NCI-H1048 (cell line): ENCODE data around the gene MORN3.
"Not testable (repeated sequence)": the region's sequence is repeated elsewhere in the genome, so short reads cannot be mapped to it uniquely, and the experiment has no call there.

Source experiments
- DNase-seq: peaks from one replicate; lab custom pipeline; 2025; lab: John Stamatoyannopoulos, UW

Gene MORN3

GRCh38 chr12:121669521-121669900 is at the start of gene MORN3:
MORN3 (minus strand) TSS chr12:121669654; CDS start chr12:121669483, 171 bp downstream.
- DNase-seq, result no peak

- no peak for DNase-seq
Observed at GRCh38 chr12:121718653-121719239, 49.3 kb upstream of the MORN3 start.

GRCh38 chr12:121717041-121717699 is 47.7 kb upstream of the MORN3 start:
- no peak for DNase-seq

- no peak for DNase-seq
Observed at GRCh38 chr12:121715862-121716435, 46.5 kb upstream of the MORN3 start.

- DNase-seq, result not testable (repeated sequence)
Observed at GRCh38 chr12:121715055-121715454, 45.6 kb upstream of the MORN3 start.

GRCh38 chr12:121713793-121714192 is 44.3 kb upstream of the MORN3 start:
- DNase-seq, result no peak

- no peak for DNase-seq
Observed at GRCh38 chr12:121713257-121713777, 43.9 kb upstream of the MORN3 start.

GRCh38 chr12:121712461-121713256 is 43.2 kb upstream of the MORN3 start, which contains the start of gene TMEM120B:
TMEM120B (plus strand) TSS chr12:121712752; CDS start chr12:121712896, 144 bp downstream.
- no peak for DNase-seq

GRCh38 chr12:121712190-121712460 is 42.7 kb upstream of the MORN3 start:
- DNase-seq, result no peak

- no peak for DNase-seq
Observed at GRCh38 chr12:121711361-121712189, 42.1 kb upstream of the MORN3 start.

- no peak for DNase-seq
Observed at GRCh38 chr12:121709478-121709961, 40.1 kb upstream of the MORN3 start.

GRCh38 chr12:121709064-121709424 is 39.6 kb upstream of the MORN3 start:
- not testable (repeated sequence) for DNase-seq

GRCh38 chr12:121708313-121709063 is 39.0 kb upstream of the MORN3 start:
- DNase-seq, result no peak

GRCh38 chr12:121705514-121705913 is 36.1 kb upstream of the MORN3 start:
- no peak for DNase-seq

GRCh38 chr12:121702944-121703343 is 33.5 kb upstream of the MORN3 start:
- DNase-seq, result no peak

GRCh38 chr12:121701667-121702277 is 32.3 kb upstream of the MORN3 start:
- no peak for DNase-seq

- DNase-seq, result not testable (repeated sequence)
Observed at GRCh38 chr12:121697861-121698260, 28.4 kb upstream of the MORN3 start.

- peak; percentile 14 for DNase-seq
Observed at GRCh38 chr12:121697093-121697698, 27.7 kb upstream of the MORN3 start.

GRCh38 chr12:121693155-121693687 is 23.8 kb upstream of the MORN3 start:
- DNase-seq, result no peak

- DNase-seq, result not testable (repeated sequence)
Observed at GRCh38 chr12:121692744-121693143, 23.3 kb upstream of the MORN3 start.
